GM03348 (cell line): ENCODE results near the gene NKPD1.

Source experiments
- DNase-seq: peaks from one replicate; pipeline ENCODE4 v3.0.0; 2012; ENCODE audit warnings: low spot score

NKPD1 gene, protein sequence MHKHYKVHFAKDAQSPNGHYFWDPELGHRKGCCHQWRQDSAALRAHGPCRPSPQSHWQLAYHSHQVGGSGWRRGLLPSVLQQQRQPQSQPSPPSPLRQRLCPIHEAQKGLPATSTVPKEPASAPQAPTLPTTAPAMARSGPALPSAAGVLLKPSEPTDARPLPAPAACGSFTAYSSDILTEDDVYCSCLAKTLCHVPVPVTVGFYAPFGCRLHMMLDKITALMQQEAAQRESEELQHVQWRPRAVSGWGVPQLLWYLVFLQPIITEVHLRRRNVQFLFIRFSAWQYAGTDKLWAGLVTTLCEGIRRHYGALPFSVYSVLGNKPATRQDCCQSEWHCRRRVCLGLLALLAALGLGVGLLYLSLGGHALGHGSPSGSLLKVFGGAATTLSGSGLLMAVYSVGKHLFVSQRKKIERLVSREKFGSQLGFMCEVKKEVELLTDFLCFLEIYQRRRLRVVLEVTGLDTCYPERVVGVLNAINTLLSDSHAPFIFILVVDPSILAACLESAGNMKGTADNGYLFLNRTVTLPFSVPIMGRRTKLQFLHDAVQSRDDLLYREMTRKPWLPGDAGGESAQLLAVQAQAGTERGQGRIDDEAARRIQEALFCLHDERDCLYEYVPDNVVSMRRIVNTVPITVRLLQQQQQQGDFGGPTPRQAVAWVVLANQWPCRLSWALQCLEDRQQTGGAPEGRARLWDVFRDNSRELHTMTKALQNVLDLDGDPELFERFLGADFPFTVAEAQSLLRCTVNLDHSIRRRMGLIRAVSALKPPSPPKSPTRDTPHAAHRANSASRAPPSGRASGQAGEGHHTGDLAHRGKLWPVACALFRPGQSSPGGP

DNA sequence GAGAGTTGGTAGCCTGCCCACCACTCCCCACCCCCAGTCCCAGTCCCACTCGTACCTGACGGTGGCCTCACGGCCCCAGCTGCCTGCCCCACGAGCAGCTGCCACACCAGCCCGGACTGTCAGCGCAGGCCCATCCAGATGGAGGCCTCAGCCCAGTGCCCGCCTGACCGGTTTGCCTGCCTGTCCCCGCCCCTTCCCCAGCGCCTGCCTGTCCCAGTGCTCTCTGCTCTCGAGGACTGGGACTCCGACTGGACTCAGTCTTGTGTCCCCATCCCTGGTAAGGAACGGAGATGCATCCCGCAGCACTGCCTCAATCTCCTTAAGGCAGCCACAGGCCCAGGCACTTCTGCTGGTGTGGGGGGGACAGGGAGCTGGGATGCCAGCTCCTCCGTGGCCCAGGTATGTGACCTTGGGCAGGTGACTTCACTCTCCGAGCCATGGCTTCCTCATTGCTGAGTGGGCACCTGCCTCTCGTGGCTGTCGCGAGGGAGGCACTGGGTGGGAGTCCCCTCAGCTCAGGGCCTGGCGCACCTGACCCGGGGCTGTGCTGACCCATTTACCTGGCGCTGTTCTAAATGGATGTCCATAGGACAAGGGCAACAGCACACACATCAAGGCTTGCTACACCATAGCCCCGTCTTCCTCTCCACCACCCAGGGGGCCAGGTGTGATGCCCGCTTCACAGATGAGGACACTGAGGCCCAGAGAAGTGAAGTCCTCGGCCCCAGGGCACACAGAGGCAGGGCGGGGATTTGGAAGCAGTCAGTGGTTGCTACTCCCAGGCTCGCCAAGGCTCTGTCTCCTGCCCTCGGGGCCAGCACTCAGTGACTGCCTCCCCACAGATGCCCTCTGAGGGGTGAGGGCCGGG is at the start of gene NKPD1:
NKPD1 (minus strand) TSS at position 113 of the 868 bp plus-strand sequence. CDS start 832 bp downstream, outside the sequence.
- DNase-seq = no peak

DNA sequence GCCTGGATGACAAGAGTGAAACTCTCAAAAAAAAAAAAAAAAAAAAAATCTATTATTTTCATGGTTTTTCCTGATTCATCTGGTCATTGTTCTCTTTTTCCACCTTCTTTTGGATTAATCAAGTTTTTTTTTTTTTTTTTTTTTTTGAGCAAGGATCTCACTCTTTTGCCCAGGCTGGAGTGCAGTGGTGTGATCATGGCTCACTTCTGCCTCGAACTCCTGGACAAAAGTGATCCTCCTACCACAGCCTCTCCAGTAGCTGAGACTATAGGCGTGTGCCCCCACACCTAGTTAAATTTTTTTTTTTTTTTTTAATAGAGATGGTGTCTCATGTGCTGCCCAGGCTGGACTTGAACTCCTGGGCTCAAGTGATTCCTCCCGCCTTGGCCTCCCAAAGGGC is 45.5 kb upstream of the NKPD1 start:
- DNase-seq = no peak

DNA sequence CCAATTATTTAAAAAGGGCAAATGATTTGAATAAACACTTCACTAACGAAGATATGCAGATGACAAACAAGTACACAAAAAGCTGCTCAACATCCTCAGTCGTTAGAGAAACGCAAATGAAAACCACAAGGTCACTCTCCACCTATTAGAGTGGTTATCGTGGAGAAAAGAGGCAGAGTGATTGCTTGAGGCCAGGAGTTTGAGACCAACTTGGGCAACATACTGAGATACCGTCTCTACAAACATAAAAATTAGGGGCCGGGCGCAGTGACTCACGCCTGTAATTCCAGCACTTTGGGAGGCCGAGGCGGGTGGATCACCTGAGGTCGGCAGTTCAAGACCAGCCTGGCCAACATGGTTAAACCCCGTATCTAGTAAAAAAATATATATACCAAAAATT is 45.0 kb upstream of the NKPD1 start:
- no peak for DNase-seq

DNA sequence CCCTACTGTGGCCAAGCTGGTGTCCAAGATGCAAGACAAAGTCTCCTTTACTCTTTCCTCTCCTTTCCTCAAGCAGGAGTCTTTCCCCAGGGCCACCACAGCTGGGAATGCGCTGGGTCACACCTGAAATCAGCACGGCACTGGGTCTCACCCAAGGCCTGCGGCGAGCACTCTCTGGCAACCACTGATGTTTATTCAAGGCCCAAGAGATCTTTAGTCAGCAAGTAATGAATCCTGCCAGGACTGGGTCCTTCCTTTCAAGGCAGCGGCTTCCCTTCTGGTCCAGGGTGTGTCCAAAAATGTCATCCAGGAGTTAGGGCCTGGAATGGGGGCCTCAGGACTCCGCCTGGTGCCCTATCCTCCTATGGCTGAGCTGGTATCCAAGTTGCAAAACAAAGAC is 41.9 kb upstream of the NKPD1 start:
- no peak for DNase-seq

DNA sequence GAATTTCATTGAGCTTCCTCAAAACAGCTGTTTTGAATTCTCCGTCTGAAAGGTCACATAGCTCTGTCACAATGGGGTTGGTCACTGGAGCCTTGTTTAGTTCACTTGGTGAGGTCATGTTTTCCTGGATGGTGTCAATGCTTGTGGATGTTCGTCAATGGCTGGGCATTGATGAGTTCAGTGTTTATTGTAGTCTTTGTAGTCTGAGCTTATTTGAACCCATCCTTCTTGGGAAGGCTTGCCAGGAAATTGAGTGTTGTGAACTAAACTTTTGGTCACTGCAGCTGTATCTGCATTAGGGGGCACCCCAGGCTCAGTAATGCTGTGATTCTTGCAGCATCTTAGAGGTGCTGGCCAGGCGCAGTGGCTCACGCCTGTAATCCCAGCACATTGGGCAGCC is 39.8 kb upstream of the NKPD1 start:
- DNase-seq = no peak

DNA sequence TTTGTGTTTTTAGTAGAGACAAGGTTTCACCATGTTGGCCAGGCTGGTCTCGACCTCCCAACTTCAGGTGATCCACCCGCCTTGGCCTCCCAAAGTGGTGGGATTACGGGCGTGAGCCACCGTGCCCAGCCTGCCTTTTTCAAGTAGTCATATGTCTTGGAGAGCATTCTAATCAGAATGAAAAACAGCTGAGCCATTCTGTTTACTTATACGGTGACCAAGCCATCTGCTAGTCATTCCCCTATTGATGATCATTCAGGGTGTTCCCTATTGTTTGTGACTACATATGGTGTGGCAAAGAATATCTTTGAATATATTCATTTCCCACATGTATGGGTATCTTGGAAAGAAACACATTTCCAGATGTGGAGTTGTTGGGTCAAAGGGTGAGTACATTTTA is 35.0 kb upstream of the NKPD1 start:
- peak; percentile 45 for DNase-seq

DNA sequence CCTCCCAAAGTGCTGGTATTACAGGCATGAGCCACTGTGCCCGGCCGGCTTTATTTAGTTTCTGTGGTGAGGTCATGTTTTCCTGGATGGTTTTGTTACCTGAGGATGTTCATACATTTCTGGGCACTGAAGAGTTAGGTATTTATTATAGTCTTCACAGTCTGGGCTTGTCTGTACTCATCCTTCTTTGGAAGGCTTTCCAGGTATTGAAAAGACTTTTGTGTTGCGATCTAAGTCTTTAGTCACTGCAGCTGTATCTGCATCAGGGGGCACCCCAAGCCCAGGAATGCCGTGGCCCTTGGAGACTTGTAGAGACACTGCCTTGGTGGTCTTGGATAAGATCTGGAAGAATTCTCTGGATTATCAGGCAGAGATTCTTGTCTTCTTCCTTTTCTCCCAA is 30.6 kb upstream of the NKPD1 start:
- no peak for DNase-seq

DNA sequence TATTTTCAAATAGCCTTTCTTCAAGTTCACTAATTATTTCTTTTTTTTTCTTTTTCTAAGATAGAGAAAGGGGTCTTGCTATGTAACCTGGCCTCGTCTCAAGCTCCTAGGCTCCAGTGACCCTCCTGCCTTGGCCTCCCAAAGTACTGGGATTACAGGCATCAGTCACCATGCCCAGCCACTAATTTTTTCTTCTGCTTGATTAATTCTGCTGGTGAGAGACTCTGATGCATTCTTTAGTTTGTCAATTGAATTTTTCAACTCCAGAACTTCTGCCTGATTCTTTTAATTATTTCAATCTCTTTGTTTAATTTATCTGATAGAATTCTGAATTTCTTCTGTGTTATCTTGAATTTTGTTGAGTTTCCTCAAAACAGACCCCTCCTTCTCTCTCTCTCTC is 29.2 kb upstream of the NKPD1 start:
- DNase-seq = no peak

DNA sequence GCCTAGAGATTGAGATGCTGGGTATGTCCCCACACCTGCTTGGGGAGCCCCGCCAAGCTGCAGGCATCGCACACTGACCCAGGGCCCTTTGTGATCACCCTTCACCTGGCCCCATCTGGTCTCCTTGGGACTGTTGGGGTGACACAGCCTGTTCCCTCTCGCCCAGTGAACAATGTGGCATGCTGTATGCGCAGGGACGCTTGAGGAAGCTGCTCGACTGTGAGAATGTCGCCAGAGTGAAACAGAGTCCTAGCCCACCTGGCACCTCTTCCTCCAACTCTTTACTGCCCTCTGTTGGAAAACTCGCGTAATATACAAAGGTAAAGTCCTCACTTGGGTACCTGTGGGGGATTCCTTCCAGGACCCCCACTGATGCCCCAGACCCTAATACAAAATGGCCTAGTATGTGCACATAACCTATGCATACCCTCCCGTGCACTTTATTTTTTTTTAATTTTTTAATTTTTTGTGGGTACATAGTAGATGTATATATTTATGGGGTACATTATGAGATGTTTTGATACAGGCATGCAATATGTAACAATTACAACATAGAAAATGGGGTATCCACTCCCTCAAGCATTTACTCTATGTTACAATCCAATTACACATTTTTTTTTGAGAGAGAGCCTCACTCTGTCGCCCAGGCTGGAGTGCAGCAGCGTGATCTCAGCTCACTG is 26.8 kb upstream of the NKPD1 start:
- no peak for DNase-seq

DNA sequence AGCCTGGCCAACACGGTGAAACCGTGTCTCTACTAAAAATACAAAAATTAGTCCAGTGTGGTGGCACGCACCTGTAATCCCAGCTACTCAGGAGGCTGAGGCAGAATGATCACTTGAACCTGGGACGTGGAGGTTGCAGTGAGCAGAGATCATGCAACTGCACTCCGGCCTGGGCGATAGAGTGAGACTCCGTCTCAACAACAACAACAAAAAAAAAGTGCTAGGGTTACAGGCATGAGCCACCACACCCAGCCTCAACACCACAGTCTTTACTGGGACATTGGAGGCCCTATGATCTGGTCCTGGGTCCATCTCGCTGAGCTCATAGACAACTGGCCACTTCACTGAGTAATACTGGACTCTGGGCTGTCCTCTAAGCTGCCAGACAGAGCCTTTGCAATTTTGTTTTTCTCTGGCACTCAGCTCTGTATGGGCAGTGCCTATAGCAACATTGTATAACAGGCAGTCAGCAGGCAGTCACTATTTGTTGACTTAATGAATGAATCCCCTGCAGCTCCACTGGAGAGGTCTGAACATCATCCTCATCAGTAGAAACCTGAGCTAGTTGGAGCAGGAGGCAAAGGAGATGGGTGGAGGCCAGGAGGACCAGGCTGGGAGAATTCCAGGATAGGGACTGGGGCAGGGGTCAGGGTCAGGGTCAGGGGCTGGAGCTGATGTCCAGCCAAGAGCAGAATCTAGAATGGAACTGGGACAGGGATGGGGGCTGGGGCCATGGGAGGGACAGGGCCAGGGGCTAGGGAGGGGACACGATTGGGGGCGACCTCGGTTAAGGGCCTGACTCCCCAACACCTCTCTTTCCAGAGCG is 25.9 kb upstream of the NKPD1 start:
- no peak for DNase-seq

DNA sequence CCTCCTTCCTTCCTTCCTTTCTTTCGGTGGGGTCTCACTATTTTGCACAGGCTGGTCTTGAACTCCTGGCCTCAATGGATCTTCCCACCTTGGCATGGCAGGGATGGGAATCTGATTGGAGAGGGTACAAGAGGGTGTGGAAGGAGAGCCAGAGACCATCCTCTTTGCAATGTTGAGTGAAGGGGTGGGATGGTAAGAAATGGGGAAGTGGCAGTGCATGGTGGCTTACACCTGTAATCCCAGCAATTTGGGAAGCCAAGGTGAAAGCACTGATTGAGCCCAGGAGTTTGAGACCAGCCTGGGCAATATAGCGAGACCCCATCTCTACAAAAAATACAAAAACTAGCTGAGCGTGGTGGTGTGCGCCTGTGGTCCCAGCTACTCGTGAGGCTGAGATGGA is 23.3 kb upstream of the NKPD1 start:
- DNase-seq = no peak

DNA sequence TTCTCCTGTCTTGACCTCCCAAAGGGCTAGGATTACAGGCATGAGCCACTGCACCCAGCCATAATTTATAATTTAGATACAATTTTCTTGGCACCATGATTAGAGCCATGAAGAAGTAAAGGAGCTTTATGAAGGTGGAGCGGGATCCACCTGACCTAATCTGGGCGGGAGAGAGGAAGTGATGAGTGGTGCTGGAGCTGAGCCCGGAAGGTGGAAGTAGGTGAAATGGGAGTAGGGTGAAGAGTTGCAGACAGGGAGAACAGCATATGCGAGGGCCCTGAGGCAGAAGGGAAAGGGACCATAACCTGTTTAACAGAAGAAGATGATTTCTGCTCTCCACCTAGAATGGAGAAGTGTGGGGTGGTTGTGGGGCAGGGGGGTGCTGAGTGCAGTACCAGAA is 22.0 kb upstream of the NKPD1 start:
- DNase-seq = no peak

DNA sequence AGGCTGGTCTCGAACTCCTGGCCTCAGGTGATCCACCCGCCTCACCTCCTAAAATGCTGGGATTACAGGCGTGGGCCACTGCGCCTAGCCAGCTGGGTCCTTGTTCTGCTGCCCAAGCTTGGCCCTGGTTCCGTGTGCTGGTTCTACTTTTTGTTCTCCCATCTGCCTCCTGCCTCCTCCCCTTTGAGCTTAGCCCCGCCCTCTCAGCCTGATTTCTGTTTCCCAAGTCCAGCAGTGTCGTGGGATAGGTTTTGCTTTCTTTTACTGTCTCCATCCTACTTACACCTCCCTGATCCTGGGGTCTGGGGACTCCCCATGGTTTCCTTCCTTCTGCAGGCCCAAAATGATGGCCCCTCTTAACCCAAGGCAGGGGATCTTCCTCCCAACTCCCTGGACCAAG is 20.2 kb upstream of the NKPD1 start:
- no peak for DNase-seq

DNA sequence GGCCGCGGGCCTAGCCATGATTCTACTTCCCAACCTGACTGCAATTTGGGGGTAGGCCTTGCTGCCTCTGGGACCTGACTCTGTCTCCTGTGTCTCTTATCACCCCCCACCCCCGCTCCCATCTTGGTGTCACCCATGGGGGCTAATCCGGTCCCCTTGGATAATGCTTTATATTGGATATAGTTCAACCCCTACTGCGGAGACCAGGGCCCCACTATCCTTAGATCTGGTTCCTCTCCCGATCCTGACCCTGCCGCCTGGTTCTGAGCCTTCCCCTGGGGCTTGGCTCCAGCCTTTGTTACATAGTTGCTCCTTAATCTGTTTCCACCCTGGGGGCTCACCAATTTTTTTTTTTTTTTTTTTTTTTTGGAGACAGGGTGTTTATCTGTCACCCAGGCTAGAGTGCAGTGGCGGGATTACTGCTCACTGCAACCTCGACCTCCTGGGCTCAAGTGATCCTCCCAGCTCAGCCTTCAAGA is 19.1 kb upstream of the NKPD1 start:
- no peak for DNase-seq

DNA sequence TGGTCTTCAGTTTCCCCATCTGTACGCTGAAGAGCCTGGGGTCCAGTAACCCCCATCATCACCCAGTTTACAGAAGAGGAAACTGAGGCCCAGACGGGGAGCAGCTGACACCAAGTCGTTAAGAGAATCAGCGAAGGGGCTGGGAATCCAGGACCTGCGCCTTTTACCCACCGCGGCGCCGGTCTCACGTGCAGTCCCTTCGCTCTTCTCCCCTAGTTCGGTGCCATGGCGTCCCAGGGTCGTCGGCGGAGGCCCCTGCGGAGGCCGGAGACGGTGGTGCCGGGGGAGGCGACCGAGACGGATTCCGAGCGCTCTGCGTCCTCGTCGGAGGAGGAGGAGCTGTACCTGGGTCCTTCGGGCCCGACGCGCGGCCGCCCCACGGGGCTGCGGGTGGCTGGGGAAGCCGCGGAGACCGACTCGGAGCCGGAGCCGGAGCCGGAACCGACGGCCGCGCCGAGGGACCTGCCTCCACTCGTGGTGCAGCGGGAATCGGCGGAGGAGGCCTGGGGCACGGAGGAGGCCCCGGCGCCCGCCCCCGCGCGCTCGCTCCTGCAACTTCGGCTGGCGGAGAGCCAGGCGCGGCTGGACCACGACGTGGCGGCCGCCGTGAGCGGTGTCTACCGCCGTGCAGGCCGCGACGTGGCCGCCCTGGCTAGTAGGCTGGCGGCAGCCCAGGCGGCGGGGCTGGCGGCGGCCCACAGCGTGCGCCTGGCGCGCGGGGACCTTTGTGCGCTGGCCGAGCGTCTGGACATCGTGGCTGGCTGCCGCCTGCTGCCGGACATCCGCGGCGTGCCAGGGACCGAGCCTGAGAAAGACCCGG is 18.5 kb upstream of the NKPD1 start:
- peak; percentile 62 for DNase-seq

DNA sequence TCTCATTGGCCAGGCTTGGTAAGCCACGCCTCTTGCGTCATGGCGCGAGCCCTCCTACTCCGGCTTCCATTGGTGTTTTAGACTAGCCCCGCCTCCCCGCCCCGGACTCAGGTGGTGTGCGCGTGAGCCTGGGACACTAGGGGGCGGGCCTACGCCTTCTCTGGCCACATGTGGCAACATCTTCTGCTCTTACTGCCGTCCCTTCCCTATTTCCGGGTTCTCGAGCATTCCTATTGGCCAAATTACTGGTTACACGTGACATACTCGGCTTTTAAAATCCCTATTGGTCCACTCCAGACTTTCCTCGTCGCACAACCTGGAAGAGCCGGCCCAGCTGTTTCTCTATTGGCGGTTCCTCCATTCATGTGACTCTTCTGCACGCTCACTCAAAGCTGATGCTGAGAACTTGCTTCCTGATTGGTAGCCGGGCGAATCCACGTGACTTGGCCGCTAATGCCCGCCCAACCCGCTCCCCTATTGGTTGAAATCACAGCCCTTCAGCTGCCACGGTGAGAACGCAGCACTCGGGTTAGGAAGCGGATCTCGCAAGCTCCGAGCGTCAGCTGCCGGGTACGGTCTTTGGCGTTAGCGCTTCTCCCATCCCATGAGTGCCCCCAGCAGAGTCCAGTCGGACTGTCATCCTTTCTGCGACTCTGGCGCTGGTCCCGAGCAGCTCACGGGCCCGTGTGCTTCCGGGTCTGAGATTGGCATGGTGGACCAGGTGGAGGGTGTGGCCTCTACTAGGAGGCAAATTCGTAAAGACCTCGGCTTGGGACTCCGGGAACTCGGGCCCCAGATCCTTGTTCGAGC is 17.7 kb upstream of the NKPD1 start, which contains the start of gene BLOC1S3:
BLOC1S3 (plus strand) TSS at position 523 of the 810 bp plus-strand sequence. CDS start 513 bp downstream, outside the sequence.
- peak; percentile 99 for DNase-seq

DNA sequence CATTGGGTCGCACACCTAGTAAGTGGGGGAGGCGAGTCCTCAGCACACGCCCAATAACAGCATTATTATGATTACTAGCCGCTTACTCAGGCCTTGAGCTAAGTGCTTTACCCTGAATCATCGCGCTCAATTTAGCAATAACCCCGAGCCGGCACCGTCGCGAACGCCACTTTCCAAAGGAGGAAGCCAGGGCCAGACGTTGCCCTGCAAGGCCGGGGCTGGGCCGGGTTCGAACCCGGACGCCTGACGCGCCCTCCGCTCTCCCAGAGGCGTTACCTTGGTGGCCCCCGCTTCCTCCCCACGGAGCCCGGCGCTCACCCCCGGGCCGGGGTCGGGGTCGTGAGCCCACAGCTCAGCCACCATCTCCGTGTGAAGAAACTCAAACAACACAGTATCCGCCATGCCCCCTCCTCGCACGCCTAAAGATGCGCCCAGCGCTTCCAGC is 17.1 kb upstream of the NKPD1 start, which contains the start of gene TRAPPC6A:
TRAPPC6A (minus strand) TSS at position 421 of the 445 bp plus-strand sequence; CDS start at position 402, 19 bp downstream.
- peak; percentile 63 for DNase-seq

DNA sequence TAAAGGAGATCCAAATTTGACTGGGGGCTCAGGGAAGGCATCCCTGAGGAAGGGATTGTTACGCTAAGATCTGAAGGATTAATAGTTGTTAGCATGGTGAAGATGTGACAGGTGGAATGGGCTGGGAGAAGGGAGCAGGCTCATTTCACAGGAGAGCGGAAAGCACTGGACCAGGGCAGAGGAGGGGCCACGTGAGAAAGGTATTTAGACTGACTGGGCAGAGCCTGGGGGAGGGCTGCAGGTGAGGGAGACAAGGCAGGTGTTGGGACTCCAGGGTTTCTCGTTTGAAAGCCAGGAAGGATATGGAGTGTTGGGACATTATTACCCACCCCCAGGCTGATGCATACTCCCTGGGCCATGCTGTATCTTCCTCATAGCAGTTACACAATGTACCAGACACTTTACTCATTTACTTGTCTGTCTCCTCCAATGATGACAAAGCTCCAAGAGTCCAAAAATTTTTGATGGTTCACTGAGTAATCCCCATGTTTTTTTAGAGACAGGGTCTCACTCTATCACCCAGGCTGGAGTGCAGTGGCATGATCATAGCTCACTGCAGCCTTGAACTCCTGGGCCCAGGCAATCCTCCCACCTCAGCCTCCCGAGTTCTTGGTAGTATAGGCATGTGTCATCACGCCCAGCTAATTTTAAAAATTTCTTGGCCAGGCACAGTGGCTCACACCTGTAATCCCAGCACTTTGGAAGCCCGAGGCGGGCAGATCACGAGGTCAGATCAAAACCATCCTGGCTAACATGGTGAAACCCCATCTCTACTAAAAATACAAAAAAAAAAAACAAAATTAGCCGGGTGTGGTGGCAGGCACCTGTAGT is 14.9 kb upstream of the NKPD1 start:
- no peak for DNase-seq
